ENCODE data around the gene RPL28. TPM values are rescaled to one million over a fixed set of nuclear protein-coding genes. Genes with fewer than 3 reads are reported as not detected.

The RPL28 gene
- total RNA-seq, 4 donors from 2014 or later = 466 to 875 (median 590) TPM

Other genes with a start within 250 kb of the RPL28 start
- gene TNNT1, start 236.7 kb upstream of the RPL28 start, total RNA-seq = 10 to 100 TPM; 24.0 to 56.1 (median 42.6) TPM
- 1 to 10 TPM in 2 of 4 donors, not detected in 2; 1.4 to 2.8 TPM for gene TNNI3, start 228.2 kb upstream of the RPL28 start, total RNA-seq
- gene DNAAF3, start 219.3 kb upstream of the RPL28 start, total RNA-seq = 10 to 100 TPM in 1 of 4 donors, 1 to 10 TPM in 1, under 1 TPM in 2; 0.71 to 10.3 (median 0.99) TPM
- gene SYT5, start 205.6 kb upstream of the RPL28 start, total RNA-seq = under 1 TPM in 3 of 4 donors, not detected in 1; 0.10 to 0.65 (median 0.26) TPM
- 1 to 10 TPM in 1 of 4 donors, under 1 TPM in 3; 0.22 to 1.3 (median 0.52) TPM for gene PTPRH, start 176.4 kb upstream of the RPL28 start, total RNA-seq
- 1 to 10 TPM; 1.1 to 2.4 (median 1.6) TPM for gene TMEM86B, start 157.2 kb upstream of the RPL28 start, total RNA-seq
- gene PPP6R1, start 126.9 kb upstream of the RPL28 start, total RNA-seq = 10 to 100 TPM; 29.4 to 47.9 (median 37.5) TPM
- 10 to 100 TPM; 17.8 to 35.5 (median 25.6) TPM for gene HSPBP1, start 105.8 kb upstream of the RPL28 start, total RNA-seq
- 1 to 10 TPM in 1 of 4 donors, under 1 TPM in 1, not detected in 2; 0.44 to 4.6 TPM for gene BRSK1, start 101.9 kb upstream of the RPL28 start, total RNA-seq
- gene TMEM150B, start 60.6 kb upstream of the RPL28 start, total RNA-seq = under 1 TPM in 1 of 4 donors, not detected in 3; 0.58 TPM
- 10 to 100 TPM; 16.5 to 25.4 (median 20.3) TPM for gene KMT5C, start 46.1 kb upstream of the RPL28 start, total RNA-seq
- 1 to 10 TPM in 1 of 4 donors, under 1 TPM in 2, not detected in 1; 0.42 to 1.1 (median 0.49) TPM for gene COX6B2, start 31.2 kb upstream of the RPL28 start, total RNA-seq
- not detected for gene GARIN5B, start 22.7 kb upstream of the RPL28 start, total RNA-seq
- under 1 TPM in 3 of 4 donors, not detected in 1; 0.23 to 0.68 (median 0.46) TPM for gene IL11, start 15.5 kb upstream of the RPL28 start, total RNA-seq
- gene TMEM190, start 9.1 kb upstream of the RPL28 start, total RNA-seq = not detected
- gene TMEM238, start 1.6 kb upstream of the RPL28 start, total RNA-seq = 10 to 100 TPM; 32.2 to 61.6 (median 47.5) TPM
- 10 to 100 TPM in 1 of 4 donors, 1 to 10 TPM in 3; 6.2 to 14.6 (median 9.2) TPM for gene UBE2S, start 21.9 kb downstream of the RPL28 start, total RNA-seq
- gene SHISA7, start 57.4 kb downstream of the RPL28 start, total RNA-seq = under 1 TPM in 1 of 4 donors, not detected in 3; 0.10 TPM
- gene ISOC2, start 75.7 kb downstream of the RPL28 start, total RNA-seq = 10 to 100 TPM; 31.0 to 73.1 (median 66.4) TPM
- not detected for gene C19orf85, start 78.8 kb downstream of the RPL28 start, total RNA-seq
- gene ZNF628, start 90.7 kb downstream of the RPL28 start, total RNA-seq = 10 to 100 TPM in 3 of 4 donors, 1 to 10 TPM in 1; 5.4 to 17.9 (median 12.2) TPM
- gene NAT14, start 99.3 kb downstream of the RPL28 start, total RNA-seq = 1 to 10 TPM; 2.5 to 5.3 (median 4.1) TPM
- 1 to 10 TPM in 3 of 4 donors, under 1 TPM in 1; 0.64 to 6.2 (median 3.0) TPM for gene SSC5D, start 102.5 kb downstream of the RPL28 start, total RNA-seq
- gene SBK2, start 151.2 kb downstream of the RPL28 start, total RNA-seq = not detected
- gene SBK3, start 159.6 kb downstream of the RPL28 start, total RNA-seq = under 1 TPM in 1 of 4 donors, not detected in 3; 0.26 TPM
- 1 to 10 TPM; 4.2 to 5.1 (median 4.6) TPM for gene ZNF579, start 194.9 kb downstream of the RPL28 start, total RNA-seq
- gene FIZ1, start 213.6 kb downstream of the RPL28 start, total RNA-seq = 10 to 100 TPM in 1 of 4 donors, 1 to 10 TPM in 3; 5.9 to 14.3 (median 7.7) TPM
- 10 to 100 TPM; 58.4 to 88.3 (median 78.3) TPM for gene ZNF524, start 214.4 kb downstream of the RPL28 start, total RNA-seq
- 10 to 100 TPM in 3 of 4 donors, 1 to 10 TPM in 1; 8.1 to 17.8 (median 12.3) TPM for gene ZNF865, start 219.7 kb downstream of the RPL28 start, total RNA-seq
- 10 to 100 TPM in 2 of 4 donors, 1 to 10 TPM in 2; 5.7 to 10.3 (median 8.3) TPM for gene ZNF784, start 238.6 kb downstream of the RPL28 start, total RNA-seq